GM18909 (cell line): ENCODE results near the gene TNFRSF6B.
"Not testable (repeated sequence)": the region's sequence is repeated elsewhere in the genome, so short reads cannot be mapped to it uniquely, and the experiment has no call there.

Experiments used
- ATAC-seq: cut with Tn5 transposase; IDR thresholded peaks from one replicate; pipeline ENCODE4 v1.9.1; 2021; ENCODE audit warnings: mild to moderate bottlenecking; ENCODE audit not compliant: unreplicated experiment, poor library complexity

Gene TNFRSF6B

GRCh38 chr20:63705232-63706026 is 9.0 kb downstream of the TNFRSF6B start:
- no peak for ATAC-seq

- no peak for ATAC-seq
These were observed 9.7 kb downstream of the TNFRSF6B start for GRCh38 chr20:63706027-63706695.

GRCh38 chr20:63706852-63707557 is 10.6 kb downstream of the TNFRSF6B start:
- ATAC-seq: peak; percentile 26

- peak; percentile 73 for ATAC-seq
These were observed 11.3 kb downstream of the TNFRSF6B start, which contains the start of the genes ARFRP1 and ZGPAT for GRCh38 chr20:63707558-63708300. ARFRP1 (minus strand) TSS chr20:63707976; CDS start chr20:63707091, 885 bp downstream. ZGPAT (plus strand) TSS chr20:63708039; CDS start chr20:63708581, 542 bp downstream.

- ATAC-seq: peak; percentile 25
These were observed 12.1 kb downstream of the TNFRSF6B start for GRCh38 chr20:63708301-63709148.

GRCh38 chr20:63709149-63709527 is 12.7 kb downstream of the TNFRSF6B start:
- no peak for ATAC-seq

GRCh38 chr20:63711085-63711645 is 14.7 kb downstream of the TNFRSF6B start:
- no peak for ATAC-seq

- no peak for ATAC-seq
These were observed 15.7 kb downstream of the TNFRSF6B start for GRCh38 chr20:63712191-63712590.

GRCh38 chr20:63714858-63715257 is 18.4 kb downstream of the TNFRSF6B start:
- ATAC-seq: no peak

GRCh38 chr20:63718996-63719395 is 22.5 kb downstream of the TNFRSF6B start:
- no peak for ATAC-seq

- ATAC-seq: not testable (repeated sequence)
These were observed 26.6 kb downstream of the TNFRSF6B start for GRCh38 chr20:63722967-63723622.

GRCh38 chr20:63730189-63730733 is 33.8 kb downstream of the TNFRSF6B start:
- not testable (repeated sequence) for ATAC-seq

- no peak for ATAC-seq
These were observed 35.0 kb downstream of the TNFRSF6B start for GRCh38 chr20:63731410-63731809.

GRCh38 chr20:63732118-63733095 is 36.0 kb downstream of the TNFRSF6B start:
- no peak for ATAC-seq

- no peak for ATAC-seq
These were observed 36.7 kb downstream of the TNFRSF6B start for GRCh38 chr20:63733117-63733516.

GRCh38 chr20:63733579-63734081 is 37.2 kb downstream of the TNFRSF6B start:
- ATAC-seq: no peak
